HL-60 (cell line): ENCODE measurements around the gene HIPK2.

Source experiments
- GABPA ChIP-seq: IDR thresholded peaks from 2 replicates; pipeline ENCODE4 v1.6.1; 2012; ENCODE audit warnings: low read depth
- POLR2AphosphoS5 ChIP-seq: IDR thresholded peaks from 2 replicates; pipeline ENCODE4 v1.6.1; 2012; ENCODE audit warnings: low read depth
- SPI1 ChIP-seq: IDR thresholded peaks from 2 replicates; pipeline ENCODE4 v1.6.1; 2012; ENCODE audit warnings: low read depth, mild to moderate bottlenecking, borderline replicate concordance
- TF ChIP-seq, protein P1 (sequence below): IDR thresholded peaks from one replicate; pipeline ENCODE4 v1.5.1; 2011; ENCODE audit warnings: low read length, control low read depth, inconsistent platforms; ENCODE audit not compliant: insufficient read depth
- TF ChIP-seq, protein P2 (sequence below): IDR thresholded peaks from 2 replicates; pipeline ENCODE4 v1.6.1; 2012; ENCODE audit warnings: low read depth; ENCODE audit not compliant: insufficient replicate concordance

DNA sequence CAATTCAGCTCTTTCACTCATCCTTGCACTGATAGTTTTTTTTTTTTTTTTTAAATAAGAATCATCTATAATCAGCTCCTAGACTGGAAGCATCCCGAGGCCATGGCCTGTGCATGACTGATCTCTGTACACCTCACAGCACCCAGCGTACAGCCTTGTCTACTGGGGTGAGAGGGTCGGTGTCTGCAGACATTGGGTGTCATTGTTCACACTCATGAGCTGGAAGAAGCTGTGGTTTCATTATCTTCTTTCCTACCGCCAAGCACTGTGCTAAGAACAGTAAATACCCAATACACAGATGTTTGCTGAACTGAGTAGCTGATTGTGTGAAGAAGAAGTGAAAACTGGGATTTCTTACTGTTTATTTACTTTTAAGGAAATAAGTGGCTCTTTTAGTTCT is 130.7 kb downstream of the HIPK2 start:
- TF ChIP-seq, protein P1, sequence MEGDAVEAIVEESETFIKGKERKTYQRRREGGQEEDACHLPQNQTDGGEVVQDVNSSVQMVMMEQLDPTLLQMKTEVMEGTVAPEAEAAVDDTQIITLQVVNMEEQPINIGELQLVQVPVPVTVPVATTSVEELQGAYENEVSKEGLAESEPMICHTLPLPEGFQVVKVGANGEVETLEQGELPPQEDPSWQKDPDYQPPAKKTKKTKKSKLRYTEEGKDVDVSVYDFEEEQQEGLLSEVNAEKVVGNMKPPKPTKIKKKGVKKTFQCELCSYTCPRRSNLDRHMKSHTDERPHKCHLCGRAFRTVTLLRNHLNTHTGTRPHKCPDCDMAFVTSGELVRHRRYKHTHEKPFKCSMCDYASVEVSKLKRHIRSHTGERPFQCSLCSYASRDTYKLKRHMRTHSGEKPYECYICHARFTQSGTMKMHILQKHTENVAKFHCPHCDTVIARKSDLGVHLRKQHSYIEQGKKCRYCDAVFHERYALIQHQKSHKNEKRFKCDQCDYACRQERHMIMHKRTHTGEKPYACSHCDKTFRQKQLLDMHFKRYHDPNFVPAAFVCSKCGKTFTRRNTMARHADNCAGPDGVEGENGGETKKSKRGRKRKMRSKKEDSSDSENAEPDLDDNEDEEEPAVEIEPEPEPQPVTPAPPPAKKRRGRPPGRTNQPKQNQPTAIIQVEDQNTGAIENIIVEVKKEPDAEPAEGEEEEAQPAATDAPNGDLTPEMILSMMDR: no peak
- TF ChIP-seq, protein P2, sequence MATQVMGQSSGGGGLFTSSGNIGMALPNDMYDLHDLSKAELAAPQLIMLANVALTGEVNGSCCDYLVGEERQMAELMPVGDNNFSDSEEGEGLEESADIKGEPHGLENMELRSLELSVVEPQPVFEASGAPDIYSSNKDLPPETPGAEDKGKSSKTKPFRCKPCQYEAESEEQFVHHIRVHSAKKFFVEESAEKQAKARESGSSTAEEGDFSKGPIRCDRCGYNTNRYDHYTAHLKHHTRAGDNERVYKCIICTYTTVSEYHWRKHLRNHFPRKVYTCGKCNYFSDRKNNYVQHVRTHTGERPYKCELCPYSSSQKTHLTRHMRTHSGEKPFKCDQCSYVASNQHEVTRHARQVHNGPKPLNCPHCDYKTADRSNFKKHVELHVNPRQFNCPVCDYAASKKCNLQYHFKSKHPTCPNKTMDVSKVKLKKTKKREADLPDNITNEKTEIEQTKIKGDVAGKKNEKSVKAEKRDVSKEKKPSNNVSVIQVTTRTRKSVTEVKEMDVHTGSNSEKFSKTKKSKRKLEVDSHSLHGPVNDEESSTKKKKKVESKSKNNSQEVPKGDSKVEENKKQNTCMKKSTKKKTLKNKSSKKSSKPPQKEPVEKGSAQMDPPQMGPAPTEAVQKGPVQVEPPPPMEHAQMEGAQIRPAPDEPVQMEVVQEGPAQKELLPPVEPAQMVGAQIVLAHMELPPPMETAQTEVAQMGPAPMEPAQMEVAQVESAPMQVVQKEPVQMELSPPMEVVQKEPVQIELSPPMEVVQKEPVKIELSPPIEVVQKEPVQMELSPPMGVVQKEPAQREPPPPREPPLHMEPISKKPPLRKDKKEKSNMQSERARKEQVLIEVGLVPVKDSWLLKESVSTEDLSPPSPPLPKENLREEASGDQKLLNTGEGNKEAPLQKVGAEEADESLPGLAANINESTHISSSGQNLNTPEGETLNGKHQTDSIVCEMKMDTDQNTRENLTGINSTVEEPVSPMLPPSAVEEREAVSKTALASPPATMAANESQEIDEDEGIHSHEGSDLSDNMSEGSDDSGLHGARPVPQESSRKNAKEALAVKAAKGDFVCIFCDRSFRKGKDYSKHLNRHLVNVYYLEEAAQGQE: no peak
- TF ChIP-seq POLR2AphosphoS5: no peak
- TF ChIP-seq GABPA: no peak
- TF ChIP-seq SPI1: no peak
